GM12892 (cell line): ENCODE data around the gene LARP4B.

Source experiments
- POLR2A ChIP-seq: IDR thresholded peaks from 2 replicates; pipeline ENCODE4 v1.6.1; 2011; ENCODE audit warnings: low read depth, low read length, control low read depth
- POLR2AphosphoS5 ChIP-seq: IDR thresholded peaks from 2 replicates; pipeline ENCODE4 v1.6.1; 2011; ENCODE audit warnings: low read depth, low read length, control low read depth
- TAF1 ChIP-seq: IDR thresholded peaks from 2 replicates; pipeline ENCODE4 v1.6.1; 2011; ENCODE audit warnings: low read depth, mild to moderate bottlenecking, control low read depth, low read length, borderline replicate concordance

DNA sequence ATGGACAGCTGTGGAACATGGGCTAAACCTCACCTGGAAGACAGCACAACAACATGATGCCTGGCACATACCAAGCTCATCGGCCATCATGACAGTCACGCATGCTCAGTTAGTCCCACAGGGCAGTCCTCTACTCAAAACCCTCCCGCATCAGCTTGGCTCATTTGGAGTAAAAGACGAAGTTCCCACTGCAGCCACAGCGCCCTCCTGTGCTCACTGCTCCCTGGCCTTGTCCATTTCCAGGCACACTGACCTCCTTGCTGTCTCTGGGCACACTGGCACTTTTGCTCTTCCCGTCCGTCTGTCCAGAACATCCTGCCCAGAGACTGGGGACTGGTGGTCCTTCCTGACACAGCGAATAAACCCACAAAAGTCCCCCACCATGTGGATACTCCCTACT is 66.2 kb downstream of the LARP4B start:
- TF ChIP-seq POLR2A (no peak), TAF1 (no peak), POLR2AphosphoS5 (no peak)
